ENCODE data around the gene CAPN10.

The CAPN10 gene

DNA sequence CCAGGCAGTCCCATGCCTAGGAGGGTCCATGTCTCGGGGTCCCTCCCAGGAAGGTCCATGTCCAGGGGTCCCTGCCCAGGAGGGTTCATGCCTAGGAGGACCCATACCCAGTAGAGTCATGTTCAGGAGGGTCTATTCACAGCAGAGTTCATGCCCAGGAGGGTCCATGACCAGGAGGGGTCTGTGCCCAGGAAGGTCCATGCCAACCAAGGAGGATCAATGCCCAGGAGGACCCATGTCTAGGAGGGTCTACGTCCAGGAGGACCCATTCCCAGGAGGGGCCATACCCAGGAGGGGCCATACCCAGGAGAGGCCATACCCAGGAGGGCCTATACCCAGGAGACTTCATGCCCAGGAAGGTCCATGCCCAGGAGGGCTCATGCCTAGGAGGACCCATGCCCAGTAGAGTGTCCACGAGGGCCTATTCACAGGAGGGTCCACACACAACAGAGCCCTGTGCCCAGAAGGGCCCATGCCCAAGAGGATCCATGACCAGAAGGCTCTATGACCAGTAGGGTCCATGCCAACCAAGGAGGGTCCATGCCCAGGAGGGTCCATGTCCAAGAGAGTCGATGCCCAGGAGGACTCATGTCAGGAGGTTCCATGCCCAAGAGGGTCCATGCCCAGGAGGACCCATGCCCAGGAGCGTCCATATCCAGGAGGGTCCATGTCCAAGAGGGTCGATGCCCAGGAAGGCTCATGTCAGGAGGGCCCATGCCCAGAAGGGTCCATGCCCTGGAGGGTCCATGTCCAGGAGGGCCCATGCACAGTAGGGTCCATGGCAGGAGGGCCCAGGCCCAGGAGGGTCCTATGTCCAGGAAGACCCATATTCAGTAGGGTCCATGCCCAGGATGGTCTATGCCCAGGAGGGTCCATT, 48.8 kb downstream of the CAPN10 start:
- Histone ChIP-seq H3K9me2 (replicated peaks; ENCODE audit: insufficient read depth, low read length) (no peaks in the 10 kb centered on the region), H3K36me3 (ENCODE audit: low read length) (no peaks in the 10 kb centered on the region), H3K9ac (ENCODE audit: low read length) (no peak overlapping the region), H3K4me2 (ENCODE audit: low read depth, low read length, poor library complexity, severe bottlenecking) (no peak overlapping the region), H3K9me3 (ENCODE audit: insufficient read depth, low read length) (no peaks in the 10 kb centered on the region), H3F3A (ENCODE audit: insufficient read depth) (no peaks in the 10 kb centered on the region), H2AFZ (ENCODE audit: low read depth, low read length, severe bottlenecking) (no peak overlapping the region), H3K4me3 (ENCODE audit: insufficient read depth, low read length, poor library complexity, severe bottlenecking) (no peak overlapping the region), H3K27me3 (ENCODE audit: low read length) (no peaks in the 10 kb centered on the region), H4K20me1 (ENCODE audit: low read depth, low read length) (no peaks in the 10 kb centered on the region), H3K79me2 (ENCODE audit: insufficient read depth, low read length) (no peaks in the 10 kb centered on the region), H3K27ac (ENCODE audit: low read depth, low read length) (no peak overlapping the region)
- TF ChIP-seq EZH2phosphoT487 (conservative IDR thresholded peaks at IDR 0.05; ENCODE audit: low read length), result no peak
- TF ChIP-seq, protein P1, sequence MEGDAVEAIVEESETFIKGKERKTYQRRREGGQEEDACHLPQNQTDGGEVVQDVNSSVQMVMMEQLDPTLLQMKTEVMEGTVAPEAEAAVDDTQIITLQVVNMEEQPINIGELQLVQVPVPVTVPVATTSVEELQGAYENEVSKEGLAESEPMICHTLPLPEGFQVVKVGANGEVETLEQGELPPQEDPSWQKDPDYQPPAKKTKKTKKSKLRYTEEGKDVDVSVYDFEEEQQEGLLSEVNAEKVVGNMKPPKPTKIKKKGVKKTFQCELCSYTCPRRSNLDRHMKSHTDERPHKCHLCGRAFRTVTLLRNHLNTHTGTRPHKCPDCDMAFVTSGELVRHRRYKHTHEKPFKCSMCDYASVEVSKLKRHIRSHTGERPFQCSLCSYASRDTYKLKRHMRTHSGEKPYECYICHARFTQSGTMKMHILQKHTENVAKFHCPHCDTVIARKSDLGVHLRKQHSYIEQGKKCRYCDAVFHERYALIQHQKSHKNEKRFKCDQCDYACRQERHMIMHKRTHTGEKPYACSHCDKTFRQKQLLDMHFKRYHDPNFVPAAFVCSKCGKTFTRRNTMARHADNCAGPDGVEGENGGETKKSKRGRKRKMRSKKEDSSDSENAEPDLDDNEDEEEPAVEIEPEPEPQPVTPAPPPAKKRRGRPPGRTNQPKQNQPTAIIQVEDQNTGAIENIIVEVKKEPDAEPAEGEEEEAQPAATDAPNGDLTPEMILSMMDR (IDR thresholded peaks at IDR 0.05; ENCODE audit: insufficient read depth, low read length, poor library complexity, severe bottlenecking), result no peak

DNA sequence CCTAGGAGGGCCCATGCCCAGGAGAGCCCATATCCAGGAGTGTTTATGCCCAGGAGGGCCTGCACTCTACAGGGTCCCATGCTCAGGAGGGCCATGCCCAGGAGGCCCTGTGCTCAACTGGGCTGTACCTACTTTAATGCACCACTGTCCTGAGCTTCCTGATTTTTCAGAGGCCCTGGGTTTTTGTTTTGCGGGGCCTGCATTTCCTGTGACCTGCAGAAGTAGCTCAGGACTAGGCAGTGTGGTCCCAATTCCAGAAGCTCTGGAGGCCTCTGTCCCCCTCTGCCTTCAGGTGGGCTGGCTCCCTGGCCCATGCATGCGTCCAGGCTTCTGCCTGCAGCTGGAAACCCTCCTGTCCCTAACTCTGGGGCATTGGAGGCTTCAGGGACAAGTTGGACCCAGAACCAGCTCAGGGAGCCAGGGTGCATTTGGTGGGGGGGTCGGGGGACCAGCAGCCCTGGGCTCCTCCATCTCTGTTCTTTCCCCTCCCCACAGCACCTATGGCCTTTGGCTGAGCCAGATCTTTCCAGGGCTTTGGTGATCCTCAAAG, 49.5 kb downstream of the CAPN10 start:
- no peaks in the 10 kb centered on the region for H3K36me3 ChIP-seq (ENCODE audit: low read length)
- no peaks in the 10 kb centered on the region for H3K79me2 ChIP-seq (ENCODE audit: insufficient read depth, low read length)
- H3K4me3 ChIP-seq (ENCODE audit: insufficient read depth, low read length, poor library complexity, severe bottlenecking), result no peak overlapping the region
- H3K27me3 ChIP-seq (ENCODE audit: low read length), result no peaks in the 10 kb centered on the region
- no peaks in the 10 kb centered on the region for H3F3A ChIP-seq (ENCODE audit: insufficient read depth)
- H3K9me2 ChIP-seq (replicated peaks; ENCODE audit: insufficient read depth, low read length), result no peaks in the 10 kb centered on the region
- H3K4me2 ChIP-seq (ENCODE audit: low read depth, low read length, poor library complexity, severe bottlenecking), result no peak overlapping the region
- no peak overlapping the region for H3K27ac ChIP-seq (ENCODE audit: low read depth, low read length)
- no peak overlapping the region for H2AFZ ChIP-seq (ENCODE audit: low read depth, low read length, severe bottlenecking)
- H3K9me3 ChIP-seq (ENCODE audit: insufficient read depth, low read length), result no peaks in the 10 kb centered on the region
- no peaks in the 10 kb centered on the region for H4K20me1 ChIP-seq (ENCODE audit: low read depth, low read length)
- TF ChIP-seq, protein P1 (IDR thresholded peaks at IDR 0.05; ENCODE audit: insufficient read depth, low read length, poor library complexity, severe bottlenecking), result no peak
- TF ChIP-seq EZH2phosphoT487 (conservative IDR thresholded peaks at IDR 0.05; ENCODE audit: low read length), result no peak
- H3K9ac ChIP-seq (ENCODE audit: low read length), result no peak overlapping the region

DNA sequence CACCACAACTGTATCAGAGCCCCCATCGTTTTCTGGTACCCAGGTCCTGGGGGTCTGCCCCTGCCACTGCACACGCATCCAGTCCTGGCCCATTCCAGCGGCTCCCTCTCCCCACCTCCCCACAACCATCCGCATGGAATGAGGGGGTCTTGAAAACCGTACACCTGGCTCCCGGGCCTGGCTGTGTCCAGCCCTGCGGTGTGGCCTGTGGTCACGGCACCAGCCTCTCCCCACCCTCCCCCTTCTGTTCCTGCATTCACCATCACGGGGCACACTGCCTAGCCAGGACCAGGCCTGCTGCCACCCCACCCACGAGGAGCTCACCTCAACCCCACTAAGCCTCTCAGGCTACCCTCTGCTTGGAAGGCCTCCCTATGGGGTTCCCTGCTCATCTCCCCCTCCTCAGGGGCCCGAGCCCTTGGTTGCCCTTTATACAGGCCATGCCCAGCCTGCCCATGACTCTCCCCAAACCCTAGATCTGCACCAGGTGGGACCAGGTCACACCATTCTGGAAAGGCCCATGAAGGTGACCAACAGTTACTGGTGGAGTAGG, 50.1 kb downstream of the CAPN10 start:
- TF ChIP-seq, protein P1 (IDR thresholded peaks at IDR 0.05; ENCODE audit: insufficient read depth, low read length, poor library complexity, severe bottlenecking), result no peak
- no peak for TF ChIP-seq EZH2phosphoT487 (conservative IDR thresholded peaks at IDR 0.05; ENCODE audit: low read length)
- Histone ChIP-seq H3K27ac (ENCODE audit: low read depth, low read length) (no peak overlapping the region), H3K9ac (ENCODE audit: low read length) (no peak overlapping the region), H2AFZ (ENCODE audit: low read depth, low read length, severe bottlenecking) (no peak overlapping the region), H3K9me2 (replicated peaks; ENCODE audit: insufficient read depth, low read length) (no peaks in the 10 kb centered on the region), H3K4me3 (ENCODE audit: insufficient read depth, low read length, poor library complexity, severe bottlenecking) (no peak overlapping the region), H4K20me1 (ENCODE audit: low read depth, low read length) (no peaks in the 10 kb centered on the region), H3K79me2 (ENCODE audit: insufficient read depth, low read length) (no peaks in the 10 kb centered on the region), H3K9me3 (ENCODE audit: insufficient read depth, low read length) (no peaks in the 10 kb centered on the region), H3K4me2 (ENCODE audit: low read depth, low read length, poor library complexity, severe bottlenecking) (no peak overlapping the region), H3K27me3 (ENCODE audit: low read length) (no peaks in the 10 kb centered on the region), H3F3A (ENCODE audit: insufficient read depth) (no peaks in the 10 kb centered on the region), H3K36me3 (ENCODE audit: low read length) (no peaks in the 10 kb centered on the region)

All from SU-DHL-6 (cell line).